Measurements from ENCODE around the gene INAVA. TPM values are rescaled to one million over a fixed set of nuclear protein-coding genes. Genes with fewer than 3 reads are reported as not detected.
A peak's percentile ranks its signal among the peaks of the same experiment; 100 is the strongest.

Gene INAVA
- total RNA-seq, 1 donor from 2014 or later = 185 TPM

DNA sequence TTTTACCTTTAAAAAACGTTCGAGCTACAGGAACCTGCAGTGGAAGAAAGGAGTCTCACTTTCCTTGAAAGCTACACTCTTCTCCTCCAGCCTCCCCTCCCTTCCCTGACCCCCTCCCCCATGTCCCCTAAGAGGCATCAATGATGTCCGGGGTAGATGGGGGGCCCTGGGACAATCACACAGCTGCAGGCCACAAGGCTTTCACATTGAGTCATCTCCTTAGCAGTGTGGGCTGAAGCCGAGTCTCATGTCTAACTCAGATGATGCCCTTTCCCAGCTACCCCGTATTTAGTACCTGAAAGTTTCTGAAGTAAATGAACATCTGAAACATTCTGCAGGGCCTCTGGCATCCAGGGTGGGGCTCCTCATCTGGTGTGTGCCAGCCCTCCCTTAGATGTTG is 28.2 kb upstream of the INAVA start:
- no peaks in the 10 kb centered on the region for H3K27me3 ChIP-seq (ENCODE audit: control insufficient read depth, insufficient read depth, low read length)
- DNase-seq (ENCODE audit: low read depth) = no peak
- H3K4me3 ChIP-seq (ENCODE audit: low read depth, low read length) = no peak overlapping the region
- H3K36me3 ChIP-seq (ENCODE audit: control insufficient read depth, insufficient read depth, low read length) = no peaks in the 10 kb centered on the region
- TF ChIP-seq, protein P1, sequence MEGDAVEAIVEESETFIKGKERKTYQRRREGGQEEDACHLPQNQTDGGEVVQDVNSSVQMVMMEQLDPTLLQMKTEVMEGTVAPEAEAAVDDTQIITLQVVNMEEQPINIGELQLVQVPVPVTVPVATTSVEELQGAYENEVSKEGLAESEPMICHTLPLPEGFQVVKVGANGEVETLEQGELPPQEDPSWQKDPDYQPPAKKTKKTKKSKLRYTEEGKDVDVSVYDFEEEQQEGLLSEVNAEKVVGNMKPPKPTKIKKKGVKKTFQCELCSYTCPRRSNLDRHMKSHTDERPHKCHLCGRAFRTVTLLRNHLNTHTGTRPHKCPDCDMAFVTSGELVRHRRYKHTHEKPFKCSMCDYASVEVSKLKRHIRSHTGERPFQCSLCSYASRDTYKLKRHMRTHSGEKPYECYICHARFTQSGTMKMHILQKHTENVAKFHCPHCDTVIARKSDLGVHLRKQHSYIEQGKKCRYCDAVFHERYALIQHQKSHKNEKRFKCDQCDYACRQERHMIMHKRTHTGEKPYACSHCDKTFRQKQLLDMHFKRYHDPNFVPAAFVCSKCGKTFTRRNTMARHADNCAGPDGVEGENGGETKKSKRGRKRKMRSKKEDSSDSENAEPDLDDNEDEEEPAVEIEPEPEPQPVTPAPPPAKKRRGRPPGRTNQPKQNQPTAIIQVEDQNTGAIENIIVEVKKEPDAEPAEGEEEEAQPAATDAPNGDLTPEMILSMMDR (IDR thresholded peaks at IDR 0.05; ENCODE audit: insufficient read depth, low read length, poor library complexity, severe bottlenecking) = no peak

DNA sequence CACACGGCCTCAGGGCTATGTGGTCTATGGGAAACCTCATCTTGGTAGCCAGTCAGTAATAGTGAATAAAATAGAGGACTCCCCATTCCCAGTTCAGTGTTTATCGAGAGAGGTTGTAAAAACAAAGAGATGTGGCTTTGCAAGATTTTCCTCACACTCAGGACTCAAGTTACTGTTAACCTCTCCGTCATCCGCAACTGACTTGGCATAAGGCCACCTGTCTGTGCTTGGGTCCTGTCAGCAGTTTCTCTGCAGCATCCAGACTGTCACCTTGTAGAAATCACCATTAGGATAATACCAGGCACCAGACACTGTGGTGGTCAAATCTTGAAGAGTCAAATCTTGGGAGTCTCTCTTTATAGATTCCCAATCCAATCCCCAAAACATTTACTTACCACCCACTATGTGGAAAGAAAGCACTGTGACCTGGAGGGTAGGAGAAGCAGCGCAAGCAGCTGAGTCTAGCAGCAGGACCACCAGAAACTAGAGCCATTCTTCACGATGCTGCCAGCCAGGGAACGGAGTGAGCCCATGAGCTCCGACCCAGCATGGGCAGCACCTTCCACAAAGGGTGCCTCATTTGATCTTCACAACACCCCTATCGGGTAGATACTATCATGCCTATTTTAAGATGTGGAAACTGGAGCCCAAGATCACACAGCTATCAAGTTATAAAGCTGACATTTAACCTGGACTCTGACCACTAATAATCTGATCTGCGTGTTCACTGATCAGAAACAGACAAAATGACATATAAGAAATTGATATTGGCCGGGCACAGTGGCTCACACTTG is 27.5 kb upstream of the INAVA start:
- TF ChIP-seq, protein P1 (IDR thresholded peaks at IDR 0.05; ENCODE audit: insufficient read depth, low read length, poor library complexity, severe bottlenecking) = no peak
- no peaks in the 10 kb centered on the region for H3K36me3 ChIP-seq (ENCODE audit: control insufficient read depth, insufficient read depth, low read length)
- no peak for DNase-seq (ENCODE audit: low read depth)
- H3K4me3 ChIP-seq (ENCODE audit: low read depth, low read length) = no peak overlapping the region
- peaks cover 3% of the 10 kb centered on the region for H3K27me3 ChIP-seq (ENCODE audit: control insufficient read depth, insufficient read depth, low read length)

DNA sequence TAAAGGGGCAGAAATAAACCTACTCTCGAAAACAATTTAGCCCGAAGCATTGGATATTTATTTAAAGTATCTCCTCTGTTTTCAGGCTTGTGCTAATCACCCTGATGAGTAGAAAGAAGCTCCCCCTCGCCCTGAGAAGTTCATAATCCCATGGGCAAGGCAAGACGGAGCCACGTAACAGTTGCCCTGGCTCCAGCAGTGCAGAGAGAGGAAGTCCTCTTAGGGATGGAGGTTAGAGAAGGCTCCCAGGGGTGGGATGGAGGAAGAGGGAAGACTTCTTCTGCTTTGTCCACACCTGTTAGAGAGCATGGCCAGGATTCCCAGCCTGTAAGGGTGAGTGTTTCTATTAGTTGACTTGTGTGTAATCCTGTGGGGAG is 25.3 kb upstream of the INAVA start:
- Histone ChIP-seq H3K27me3 (ENCODE audit: control insufficient read depth, insufficient read depth, low read length) (peaks cover 23% of the 10 kb centered on the region), H3K4me3 (ENCODE audit: low read depth, low read length) (no peak overlapping the region), H3K36me3 (ENCODE audit: control insufficient read depth, insufficient read depth, low read length) (no peaks in the 10 kb centered on the region)
- DNase-seq (ENCODE audit: low read depth) = no peak
- TF ChIP-seq, protein P1 (IDR thresholded peaks at IDR 0.05; ENCODE audit: insufficient read depth, low read length, poor library complexity, severe bottlenecking) = no peak

DNA sequence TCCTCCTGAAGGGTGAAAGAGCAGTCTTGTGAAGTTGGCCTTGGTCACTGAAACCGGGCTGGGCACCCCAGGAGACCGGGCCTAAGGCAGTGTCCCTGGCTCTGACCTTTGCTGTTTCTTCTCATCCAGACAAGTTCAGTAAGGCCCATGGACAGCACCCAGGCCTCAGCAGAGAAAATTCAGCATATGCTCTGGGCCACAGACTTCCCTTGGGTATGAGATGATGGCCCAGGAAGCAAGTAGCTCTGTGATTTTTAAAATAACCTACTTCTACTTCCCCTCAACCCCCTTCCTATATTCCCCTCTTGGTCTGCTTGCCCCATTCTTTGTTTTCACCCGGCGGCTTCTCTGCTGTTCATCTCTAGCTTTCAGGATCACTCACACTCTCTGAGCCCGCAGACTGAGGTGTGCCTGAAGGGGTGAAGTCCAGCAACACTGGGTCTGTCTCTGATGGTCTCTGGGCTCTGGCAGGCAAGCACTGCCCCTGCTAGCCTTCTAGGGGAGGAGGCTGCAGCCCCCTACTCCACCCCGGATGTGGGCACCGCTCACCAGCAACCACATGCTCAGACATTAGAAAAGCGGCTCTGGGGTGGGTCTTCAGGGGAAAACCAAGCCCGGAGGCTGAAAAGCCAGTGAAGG is 24.8 kb upstream of the INAVA start:
- TF ChIP-seq, protein P1 (IDR thresholded peaks at IDR 0.05; ENCODE audit: insufficient read depth, low read length, poor library complexity, severe bottlenecking) = no peak
- H3K36me3 ChIP-seq (ENCODE audit: control insufficient read depth, insufficient read depth, low read length) = no peaks in the 10 kb centered on the region
- no peak overlapping the region for H3K4me3 ChIP-seq (ENCODE audit: low read depth, low read length)
- peaks cover 23% of the 10 kb centered on the region for H3K27me3 ChIP-seq (ENCODE audit: control insufficient read depth, insufficient read depth, low read length)
- DNase-seq (ENCODE audit: low read depth) = no peak

DNA sequence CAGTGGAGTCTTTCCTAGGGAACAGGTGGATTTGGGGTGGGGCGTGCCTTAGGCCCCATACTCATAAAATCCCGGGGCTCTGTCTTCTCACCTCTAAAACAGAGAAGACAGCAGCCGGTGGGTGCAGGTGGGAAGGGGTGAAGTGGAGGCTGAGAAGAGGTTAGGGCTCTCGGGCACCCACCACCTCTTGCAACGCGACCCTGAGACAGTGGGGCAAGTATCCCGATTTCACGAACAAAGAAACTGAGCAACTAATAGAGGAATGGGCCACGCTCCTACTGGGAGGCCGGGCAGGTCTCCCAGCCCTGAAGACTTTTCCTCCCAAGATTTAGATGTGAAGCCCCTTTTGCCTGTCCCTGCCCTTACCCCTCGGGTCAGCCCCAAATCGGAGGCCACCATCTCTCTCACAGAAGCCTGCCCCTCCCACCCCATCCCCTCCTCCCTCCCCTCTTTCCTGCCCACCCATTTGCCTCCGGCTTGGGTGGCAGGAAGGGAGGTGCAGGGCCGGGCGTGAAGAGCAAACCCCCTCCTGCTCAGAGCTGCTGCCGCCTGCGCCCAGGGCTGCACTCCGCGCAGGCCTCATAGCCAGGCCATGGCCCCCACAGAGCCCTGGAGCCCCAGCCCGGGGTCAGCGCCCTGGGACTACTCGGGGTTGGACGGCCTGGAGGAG is 22.1 kb upstream of the INAVA start, which contains the start of gene GPR25:
GPR25 (plus strand) TSS at position 536 of the 670 bp plus-strand sequence; CDS start at position 593, 57 bp downstream.
- Histone ChIP-seq H3K36me3 (ENCODE audit: control insufficient read depth, insufficient read depth, low read length) (no peaks in the 10 kb centered on the region), H3K27me3 (ENCODE audit: control insufficient read depth, insufficient read depth, low read length) (peaks cover 23% of the 10 kb centered on the region), H3K4me3 (ENCODE audit: low read depth, low read length) (peak within 1 kb of the TSS; percentile 6)
- DNase-seq (ENCODE audit: low read depth) = no peak
- TF ChIP-seq, protein P1 (IDR thresholded peaks at IDR 0.05; ENCODE audit: insufficient read depth, low read length, poor library complexity, severe bottlenecking) = no peak

Measured in kidney epithelial cell (primary cell).